SU-DHL-6 (cell line): Measurements from ENCODE around the gene CDH22.
A peak's percentile ranks its signal among the peaks of the same experiment; 100 is the strongest.

Experiments
- H2AFZ ChIP-seq: fragments of 200-600 bp; sonication (generic); 2 replicates; pipeline ENCODE4 v1.6.1; 2014; ENCODE audit warnings: low read depth, mild to moderate bottlenecking, moderate library complexity, mixed read lengths, antibody characterized with exemption, low read length; ENCODE audit not compliant: severe bottlenecking
- H3F3A ChIP-seq: fragments of 200-600 bp; shearing (Covaris generic); 2 replicates; pipeline ENCODE4 v1.6.0; 2016; ENCODE audit warnings: antibody characterized with exemption, mild to moderate bottlenecking; ENCODE audit not compliant: insufficient read depth
- H3K27ac ChIP-seq: fragments of 200-600 bp; sonication (generic); 2 replicates; pipeline ENCODE4 v1.5.1; 2016; ENCODE audit warnings: low read depth, mild to moderate bottlenecking, low read length, moderate library complexity, mixed read lengths
- H3K27me3 ChIP-seq: fragments of 200-600 bp; sonication (generic), shearing (Covaris generic); 2 replicates; pipeline ENCODE4 v1.6.0; 2014; ENCODE audit warnings: mild to moderate bottlenecking, low read length
- H3K36me3 ChIP-seq: fragments of 200-600 bp; sonication (generic); 2 replicates; pipeline ENCODE4 v1.6.1; 2014; ENCODE audit warnings: mild to moderate bottlenecking, low read length, mixed read lengths
- H3K4me2 ChIP-seq: fragments of 300-600, 200-600 bp; shearing (Covaris generic), sonication (generic); 2 replicates; pipeline ENCODE4 v1.6.0; 2014; ENCODE audit warnings: low read length, low read depth, mild to moderate bottlenecking; ENCODE audit not compliant: poor library complexity, severe bottlenecking
- H3K4me3 ChIP-seq: fragments of 200-600 bp; sonication (generic); 2 replicates; pipeline ENCODE4 v1.5.1; 2014; ENCODE audit warnings: antibody characterized with exemption, low read length, mild to moderate bottlenecking, mixed read lengths; ENCODE audit not compliant: insufficient read depth, poor library complexity, severe bottlenecking
- H3K79me2 ChIP-seq: fragments of 200-600 bp; sonication (generic); 2 replicates; pipeline ENCODE4 v1.6.1; 2014; ENCODE audit warnings: mild to moderate bottlenecking, low read length, moderate library complexity; ENCODE audit not compliant: insufficient read depth
- H3K9ac ChIP-seq: fragments of 200-600 bp; sonication (generic); 2 replicates; pipeline ENCODE4 v1.7.0; 2014; ENCODE audit warnings: mild to moderate bottlenecking, low read length
- H3K9me2 ChIP-seq: fragments of 200-600 bp; sonication (generic); replicated peaks from 2 replicates; pipeline ENCODE4 v1.6.1; 2014; ENCODE audit warnings: low read length; ENCODE audit not compliant: insufficient read depth
- H3K9me3 ChIP-seq: fragments of 200-600 bp; sonication (generic); 2 replicates; pipeline ENCODE4 v1.6.1; 2014; ENCODE audit warnings: low read length, mixed read lengths; ENCODE audit not compliant: insufficient read depth
- H4K20me1 ChIP-seq: fragments of 200-600 bp; sonication (generic); 2 replicates; pipeline ENCODE4 v1.6.1; 2014; ENCODE audit warnings: low read depth, mild to moderate bottlenecking, antibody characterized with exemption, low read length, moderate library complexity, mixed read lengths
- EZH2phosphoT487 ChIP-seq: fragments of 200-600 bp; sonication (generic), shearing (Covaris generic); conservative IDR thresholded peaks from 2 replicates; pipeline ENCODE4 v1.6.1; 2018; ENCODE audit warnings: mild to moderate bottlenecking, antibody characterized with exemption, low read length, moderate library complexity, mixed read lengths
- TF ChIP-seq, protein P1 (sequence below): fragments of 200-600 bp; sonication (generic); IDR thresholded peaks from one replicate; pipeline ENCODE4 v1.5.1; 2017; ENCODE audit warnings: antibody characterized with exemption, mild to moderate bottlenecking, low read length, moderate library complexity; ENCODE audit not compliant: insufficient read depth, poor library complexity, severe bottlenecking

The CDH22 gene

DNA sequence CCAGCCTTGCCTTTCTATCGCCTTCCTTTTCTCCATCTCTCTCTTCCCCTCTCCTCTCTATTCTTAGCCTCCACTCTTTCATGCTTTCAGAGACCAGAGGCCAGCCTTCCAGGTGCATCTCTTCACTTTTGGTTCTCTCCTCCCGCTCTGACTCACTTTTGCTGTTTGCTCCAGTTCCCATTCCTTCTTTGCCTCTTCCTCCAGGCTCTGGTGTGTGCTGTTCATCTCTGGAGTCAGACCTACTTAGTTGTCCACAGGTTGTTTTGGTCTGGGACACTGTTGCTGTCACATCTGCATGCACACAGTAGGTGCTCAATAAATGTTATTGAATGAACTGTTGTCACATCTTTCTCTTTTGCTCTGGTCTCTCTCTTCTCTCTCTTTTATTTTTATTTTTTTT is 1.6 kb upstream of the CDH22 start:
- Histone ChIP-seq H3K9me3 (no peaks in the 10 kb centered on the region), H4K20me1 (no peaks in the 10 kb centered on the region), H2AFZ (no peak overlapping the region), H3K79me2 (no peaks in the 10 kb centered on the region), H3K4me2 (no peak overlapping the region), H3K4me3 (no peak overlapping the region), H3K27me3 (no peaks in the 10 kb centered on the region; the same call in 1 of the 2 replicates), H3K36me3 (no peaks in the 10 kb centered on the region), H3K9me2 (no peaks in the 10 kb centered on the region), H3F3A (no peaks in the 10 kb centered on the region), H3K27ac (no peak overlapping the region), H3K9ac (no peak overlapping the region)
- TF ChIP-seq, protein P1, sequence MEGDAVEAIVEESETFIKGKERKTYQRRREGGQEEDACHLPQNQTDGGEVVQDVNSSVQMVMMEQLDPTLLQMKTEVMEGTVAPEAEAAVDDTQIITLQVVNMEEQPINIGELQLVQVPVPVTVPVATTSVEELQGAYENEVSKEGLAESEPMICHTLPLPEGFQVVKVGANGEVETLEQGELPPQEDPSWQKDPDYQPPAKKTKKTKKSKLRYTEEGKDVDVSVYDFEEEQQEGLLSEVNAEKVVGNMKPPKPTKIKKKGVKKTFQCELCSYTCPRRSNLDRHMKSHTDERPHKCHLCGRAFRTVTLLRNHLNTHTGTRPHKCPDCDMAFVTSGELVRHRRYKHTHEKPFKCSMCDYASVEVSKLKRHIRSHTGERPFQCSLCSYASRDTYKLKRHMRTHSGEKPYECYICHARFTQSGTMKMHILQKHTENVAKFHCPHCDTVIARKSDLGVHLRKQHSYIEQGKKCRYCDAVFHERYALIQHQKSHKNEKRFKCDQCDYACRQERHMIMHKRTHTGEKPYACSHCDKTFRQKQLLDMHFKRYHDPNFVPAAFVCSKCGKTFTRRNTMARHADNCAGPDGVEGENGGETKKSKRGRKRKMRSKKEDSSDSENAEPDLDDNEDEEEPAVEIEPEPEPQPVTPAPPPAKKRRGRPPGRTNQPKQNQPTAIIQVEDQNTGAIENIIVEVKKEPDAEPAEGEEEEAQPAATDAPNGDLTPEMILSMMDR, result no peak
- TF ChIP-seq EZH2phosphoT487, result no peak

DNA sequence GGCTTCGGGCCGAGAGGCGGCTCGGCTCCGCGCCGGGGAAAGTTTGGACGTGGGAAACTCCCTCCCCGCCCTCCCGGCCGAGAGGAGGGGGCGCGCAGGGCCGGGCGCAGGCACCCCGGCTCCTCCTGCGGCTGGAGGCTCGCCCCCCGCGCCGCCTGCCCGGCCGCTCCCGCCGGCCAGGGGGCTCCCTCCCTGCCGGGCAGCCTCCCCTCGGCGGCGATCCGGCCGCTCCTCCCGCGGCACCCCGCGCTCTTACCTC is 370 bp downstream of the CDH22 start:
- Histone ChIP-seq H3K9ac (no peak overlapping the region), H2AFZ (no peak overlapping the region), H3K9me3 (no peaks in the 10 kb centered on the region), H3K79me2 (no peaks in the 10 kb centered on the region), H3K27ac (no peak overlapping the region), H3K4me2 (no peak overlapping the region), H3F3A (no peaks in the 10 kb centered on the region), H3K4me3 (no peak overlapping the region), H3K36me3 (no peaks in the 10 kb centered on the region), H3K27me3 (no peaks in the 10 kb centered on the region; the same call in 1 of the 2 replicates), H4K20me1 (no peaks in the 10 kb centered on the region), H3K9me2 (no peaks in the 10 kb centered on the region)
- no peak for TF ChIP-seq EZH2phosphoT487
- TF ChIP-seq, protein P1, result no peak

DNA sequence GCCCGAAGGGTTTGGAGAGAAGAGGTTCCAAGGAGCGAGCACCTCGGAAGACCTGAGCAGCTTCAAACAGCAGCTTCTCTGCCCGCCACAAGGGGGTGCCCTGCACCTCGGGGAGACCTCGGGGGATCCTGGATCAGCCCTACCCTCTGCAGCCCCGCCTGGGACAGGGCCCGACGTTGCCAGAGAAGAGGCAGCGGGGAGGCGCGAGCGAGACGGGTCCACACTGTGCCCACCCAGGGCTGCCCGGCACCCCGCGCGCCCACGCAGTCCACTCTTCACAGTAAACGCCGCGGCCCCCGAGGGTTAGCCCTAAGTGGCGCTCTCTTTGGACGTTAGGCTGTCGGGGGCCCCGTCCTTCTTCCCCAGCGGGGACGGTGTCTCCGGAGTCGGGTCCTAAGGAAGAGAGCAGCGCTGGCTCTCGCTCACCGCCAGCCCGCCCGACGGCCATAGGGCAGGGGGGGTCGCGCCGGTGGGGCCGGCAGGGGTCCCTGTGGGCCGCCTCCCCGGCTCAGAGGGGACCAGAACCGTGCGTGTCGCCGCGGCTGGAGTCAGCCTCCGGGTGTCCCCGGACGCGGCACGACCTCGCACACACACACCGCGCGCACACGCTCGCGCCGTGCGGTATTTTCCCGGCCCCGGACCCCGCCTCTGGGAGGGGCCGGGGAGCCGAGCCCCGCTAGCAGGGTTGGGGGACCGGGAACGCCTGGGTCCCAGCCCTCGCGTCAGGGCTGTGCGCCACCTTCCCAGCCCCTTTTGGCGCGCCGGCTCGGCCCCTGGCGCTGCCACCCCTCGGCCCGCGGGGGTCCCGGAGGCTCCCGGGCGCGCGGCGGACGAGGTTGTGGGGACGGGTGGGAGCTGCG is 929 bp downstream of the CDH22 start:
- Histone ChIP-seq H3K4me3 (no peak overlapping the region), H3K27ac (no peak overlapping the region), H3K9ac (no peak overlapping the region), H2AFZ (no peak overlapping the region), H3K9me3 (no peaks in the 10 kb centered on the region), H4K20me1 (no peaks in the 10 kb centered on the region), H3F3A (no peaks in the 10 kb centered on the region), H3K36me3 (no peaks in the 10 kb centered on the region), H3K4me2 (no peak overlapping the region), H3K79me2 (no peaks in the 10 kb centered on the region), H3K27me3 (no peaks in the 10 kb centered on the region; the same call in 1 of the 2 replicates), H3K9me2 (no peaks in the 10 kb centered on the region)
- 0 out of 2 replicates have a peak, but pooled peaks have one; percentile 83 for TF ChIP-seq EZH2phosphoT487
- TF ChIP-seq, protein P1, result peak; percentile 64
